GM21529 (cell line): Measurements from ENCODE around the gene DLG2.

Source experiments
- ATAC-seq: cut with Tn5 transposase; IDR thresholded peaks from one replicate; pipeline ENCODE4 v1.9.1; 2021; ENCODE audit not compliant: unreplicated experiment

Gene DLG2

DNA sequence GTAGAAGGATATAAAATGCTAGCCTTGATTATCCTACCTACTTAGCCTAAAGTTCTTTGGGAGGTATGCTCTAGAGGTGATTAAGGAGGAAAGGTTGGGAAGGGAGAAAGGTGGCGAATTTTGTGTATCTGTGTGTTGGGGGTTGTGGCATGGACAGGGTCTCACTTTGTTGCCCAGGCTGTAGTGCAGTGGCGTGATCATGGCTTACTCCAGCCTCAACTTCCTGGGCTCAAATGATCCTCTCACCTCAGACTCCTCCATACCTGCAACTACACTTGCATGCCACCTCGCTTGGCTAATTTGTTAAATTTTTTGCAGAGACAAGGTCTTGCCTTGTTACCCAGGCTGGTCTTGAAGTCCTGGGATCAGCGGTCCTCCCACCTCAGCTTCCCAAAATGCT lies 1094.8 kb downstream of the DLG2 start:
- ATAC-seq, result no peak

GRCh38 chr11:84526250-84526649 lies 1100.9 kb downstream of the DLG2 start:
- no peak for ATAC-seq

DNA sequence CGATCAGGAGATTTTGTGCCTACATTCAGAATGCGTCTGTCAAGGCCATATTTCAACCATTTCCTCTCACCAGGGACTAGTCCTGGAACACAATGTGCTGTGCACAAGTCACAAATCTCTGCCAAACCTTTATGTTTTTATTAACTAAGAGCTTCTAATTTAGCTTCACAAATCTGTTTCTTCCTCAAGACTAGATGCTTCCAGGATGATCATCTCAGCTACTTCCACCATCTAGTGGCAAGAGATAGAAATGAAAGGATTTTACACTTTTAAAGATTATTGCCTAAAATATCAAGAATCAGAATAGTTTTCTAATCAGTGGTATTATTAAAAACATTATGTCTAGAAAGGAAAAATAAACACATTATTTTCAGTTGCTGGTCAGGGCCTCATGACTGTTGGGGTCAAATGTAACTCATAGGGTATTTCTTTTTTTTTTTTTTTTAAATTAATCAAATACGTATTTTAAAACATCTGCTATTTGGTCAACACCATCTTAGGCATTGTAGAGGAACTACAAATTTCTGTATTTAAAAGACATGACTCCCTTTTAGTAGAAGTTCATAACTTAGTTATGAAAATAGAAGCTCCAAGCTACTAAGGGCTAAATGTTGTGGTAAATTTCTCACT lies 1102.6 kb downstream of the DLG2 start:
- no peak for ATAC-seq

DNA sequence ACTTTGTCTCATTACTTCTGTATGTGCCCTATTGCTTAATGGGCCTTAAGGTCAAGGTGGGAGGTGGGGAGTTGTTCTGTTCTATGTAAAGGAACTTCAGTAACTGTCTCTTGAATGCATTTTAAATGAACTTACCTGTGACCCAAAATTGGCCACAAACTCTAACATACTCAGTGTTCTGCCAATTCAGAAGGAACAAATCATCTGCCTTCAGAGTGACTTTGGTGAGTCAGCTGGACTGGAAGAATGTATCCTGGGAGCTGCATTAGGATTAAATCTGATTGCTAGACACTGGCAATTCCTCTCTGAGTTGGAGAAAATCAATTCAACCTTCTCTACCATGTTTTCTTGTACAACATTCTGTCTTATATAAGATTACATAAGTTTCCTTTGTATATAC lies 1104.8 kb downstream of the DLG2 start:
- ATAC-seq, result no peak

DNA sequence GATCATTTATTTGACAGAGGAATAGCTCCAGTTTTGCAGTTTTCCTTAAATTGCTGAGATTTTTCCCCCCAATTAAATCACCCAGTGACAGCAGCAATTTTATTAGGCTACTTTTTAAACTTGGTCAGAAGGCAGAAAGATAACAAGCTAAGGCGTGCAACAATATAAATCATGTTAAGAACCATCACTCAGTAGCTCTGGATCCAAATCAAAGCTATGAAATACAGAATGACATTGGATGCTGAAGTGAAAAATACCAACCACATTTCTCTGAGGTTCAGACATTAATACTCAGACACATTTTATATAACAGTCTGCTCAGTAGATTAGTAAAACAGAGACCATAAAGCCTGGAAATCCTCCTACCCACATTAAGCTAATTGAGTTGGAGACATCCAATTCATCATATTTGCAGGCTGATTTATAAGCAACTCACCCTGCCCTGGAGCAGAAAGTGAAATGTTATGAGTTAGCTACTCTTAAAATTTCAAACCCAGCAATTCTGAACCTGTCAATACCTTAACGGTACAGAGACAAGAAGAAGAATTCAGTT lies 1108.4 kb downstream of the DLG2 start:
- no peak for ATAC-seq

- no peak for ATAC-seq
These were observed 1112.7 kb downstream of the DLG2 start for GRCh38 chr11:84514436-84514835.

DNA sequence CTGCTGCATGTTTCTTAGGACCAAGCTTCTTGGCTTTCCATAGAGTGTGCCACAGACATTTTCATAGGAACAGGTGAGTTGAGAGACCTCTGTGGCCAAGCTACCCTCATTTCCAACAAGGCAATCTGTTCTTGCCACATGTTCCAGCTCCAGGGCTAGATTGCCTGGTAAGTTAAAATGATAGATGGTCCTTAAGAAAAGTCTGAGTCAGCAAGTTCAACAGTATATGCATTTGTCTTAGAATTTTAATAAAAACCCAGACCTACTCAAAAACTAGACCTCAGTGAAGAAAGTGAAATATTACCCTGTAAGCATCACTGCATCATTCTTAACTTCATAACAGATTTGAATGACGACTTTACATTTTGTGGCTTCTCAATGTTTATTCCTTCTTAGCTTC lies 1123.6 kb downstream of the DLG2 start:
- ATAC-seq, result no peak

GRCh38 chr11:84501750-84502149 lies 1125.4 kb downstream of the DLG2 start:
- no peak for ATAC-seq

- no peak for ATAC-seq
These were observed 1129.1 kb downstream of the DLG2 start for GRCh38 chr11:84497981-84498411.

DNA sequence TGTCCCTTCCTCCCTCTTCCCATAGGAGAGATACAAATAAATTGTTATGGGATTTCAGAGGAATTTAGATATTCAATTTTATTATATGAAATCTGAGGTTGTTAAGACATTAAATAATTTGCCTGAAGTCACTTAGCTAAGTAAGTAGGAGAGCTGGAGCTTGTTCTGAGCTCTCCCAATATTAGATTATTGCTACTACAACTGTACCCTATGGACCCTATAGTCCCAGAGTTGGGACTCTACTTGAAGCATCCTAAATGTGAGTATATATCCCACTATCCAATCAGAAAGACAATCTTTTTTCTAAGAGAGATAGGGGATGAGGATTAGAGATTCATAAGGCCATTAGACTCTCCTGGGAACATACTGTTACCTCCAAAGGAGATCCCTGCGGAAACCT lies 1130.0 kb downstream of the DLG2 start:
- ATAC-seq, result no peak

DNA sequence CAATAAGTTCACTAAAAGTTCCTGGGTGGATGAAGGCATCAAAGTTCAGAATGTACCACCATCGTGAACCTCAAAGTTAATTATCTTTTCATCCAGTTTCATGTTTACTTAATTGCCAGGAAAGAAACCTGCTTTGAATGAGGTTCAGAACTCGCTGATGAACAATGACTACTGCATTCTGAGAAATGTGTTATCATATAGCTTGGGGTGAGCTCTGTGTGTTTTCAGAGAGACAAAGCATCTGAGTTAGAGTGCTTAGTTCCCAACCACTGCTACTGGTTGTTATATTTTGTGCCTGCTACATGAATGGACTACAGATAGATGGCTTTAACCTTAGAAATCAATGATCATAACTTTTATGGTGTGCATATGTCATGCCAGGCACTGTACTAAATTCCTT lies 1131.0 kb downstream of the DLG2 start:
- ATAC-seq, result no peak

- ATAC-seq, result no peak
These were observed 1147.0 kb downstream of the DLG2 start for GRCh38 chr11:84480131-84480530.

DNA sequence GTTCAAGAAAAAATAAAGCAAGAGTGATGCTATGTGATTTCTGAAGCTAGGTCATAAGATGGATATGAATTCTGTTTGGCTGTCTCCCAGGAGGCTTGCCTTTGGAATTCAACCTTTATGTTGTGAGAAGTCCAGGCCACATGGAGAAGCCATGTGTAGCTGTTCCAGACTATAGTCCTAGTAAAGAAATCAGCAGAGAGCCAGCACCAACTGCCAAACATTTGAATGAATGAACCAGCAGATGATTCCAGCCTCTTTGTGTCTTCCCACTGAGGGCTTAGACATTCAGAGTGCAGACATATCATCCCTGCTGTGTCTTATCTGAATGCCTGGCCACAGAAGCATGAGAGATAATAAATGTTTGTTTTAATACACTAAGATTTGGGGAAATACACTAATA lies 1150.6 kb downstream of the DLG2 start:
- no peak for ATAC-seq

DNA sequence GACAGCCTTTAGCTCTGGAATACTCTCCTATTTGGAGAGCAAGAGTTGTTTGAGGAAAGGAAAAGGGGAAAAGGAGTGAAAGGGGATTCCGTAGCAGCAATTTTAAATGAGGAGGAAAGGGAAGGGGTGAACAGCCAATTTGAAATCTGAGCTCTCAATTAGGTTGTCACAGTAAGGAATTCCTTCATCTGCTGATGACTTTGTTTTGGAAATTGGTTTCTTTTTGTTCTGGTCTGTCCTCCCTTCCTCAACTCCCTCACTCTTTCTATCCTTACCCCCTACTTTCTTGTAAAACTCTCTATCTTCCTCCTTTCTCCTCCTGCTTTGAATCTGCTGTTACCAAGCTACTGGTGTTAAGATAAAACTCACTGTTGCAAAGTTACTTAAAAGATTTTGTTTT lies 1155.6 kb downstream of the DLG2 start:
- no peak for ATAC-seq

DNA sequence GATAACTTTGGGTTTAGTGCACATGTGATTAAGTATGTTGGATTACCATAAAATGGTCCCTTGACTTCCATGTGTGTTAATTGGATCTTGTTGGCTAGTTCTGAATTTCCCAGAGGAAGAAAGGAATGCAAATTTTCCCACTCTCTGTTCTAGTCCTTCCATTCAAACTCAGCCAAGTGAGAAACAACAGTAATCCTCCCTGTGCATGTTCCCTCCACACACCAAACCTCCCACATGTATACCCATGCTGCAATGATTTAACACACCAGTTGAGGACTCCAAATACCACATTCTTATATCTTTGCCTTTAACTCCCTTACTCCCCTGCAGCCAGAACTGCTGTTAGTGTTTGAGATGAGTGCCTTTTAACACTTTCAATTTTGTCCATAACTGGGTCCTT lies 1158.9 kb downstream of the DLG2 start:
- no peak for ATAC-seq

- ATAC-seq, result no peak
These were observed 1162.1 kb downstream of the DLG2 start for GRCh38 chr11:84465040-84465439.

DNA sequence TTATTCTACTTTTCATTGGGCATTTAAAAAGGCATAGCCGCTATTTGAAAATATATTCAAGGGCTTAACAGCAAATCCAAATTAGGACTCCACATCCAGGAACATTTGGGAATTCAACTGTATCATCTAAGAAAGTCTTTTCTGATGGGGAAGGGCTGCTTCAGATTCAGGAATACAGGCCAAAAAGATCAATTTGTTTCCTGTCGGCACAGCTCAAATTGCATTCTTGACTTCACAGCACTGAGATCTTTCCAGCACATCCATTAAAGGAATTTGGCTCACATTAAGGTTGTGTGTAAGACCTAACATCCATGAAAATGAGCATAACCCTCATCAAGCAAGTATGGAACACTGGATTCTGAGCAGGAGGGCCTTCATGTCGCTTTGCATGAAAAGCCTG lies 1171.5 kb downstream of the DLG2 start:
- ATAC-seq, result no peak

DNA sequence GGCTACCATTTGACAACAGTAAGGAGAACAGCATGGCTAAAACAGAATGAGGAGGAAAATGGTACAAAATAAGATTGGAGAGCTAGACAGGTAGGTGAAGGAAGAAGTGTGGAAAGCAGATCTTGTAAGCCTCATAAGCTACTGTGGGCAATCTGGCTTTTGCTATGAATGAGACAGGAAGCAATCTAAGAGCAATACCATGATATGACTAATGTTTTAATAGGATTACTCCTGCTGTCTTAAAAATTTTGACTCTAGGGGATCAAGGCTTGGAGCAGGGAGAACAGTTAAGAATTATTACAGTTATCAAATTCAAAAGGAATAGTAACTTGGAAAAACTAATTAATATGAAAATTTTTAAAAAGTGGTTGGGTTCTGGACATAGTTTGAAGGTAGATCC lies 1174.9 kb downstream of the DLG2 start:
- ATAC-seq, result no peak

DNA sequence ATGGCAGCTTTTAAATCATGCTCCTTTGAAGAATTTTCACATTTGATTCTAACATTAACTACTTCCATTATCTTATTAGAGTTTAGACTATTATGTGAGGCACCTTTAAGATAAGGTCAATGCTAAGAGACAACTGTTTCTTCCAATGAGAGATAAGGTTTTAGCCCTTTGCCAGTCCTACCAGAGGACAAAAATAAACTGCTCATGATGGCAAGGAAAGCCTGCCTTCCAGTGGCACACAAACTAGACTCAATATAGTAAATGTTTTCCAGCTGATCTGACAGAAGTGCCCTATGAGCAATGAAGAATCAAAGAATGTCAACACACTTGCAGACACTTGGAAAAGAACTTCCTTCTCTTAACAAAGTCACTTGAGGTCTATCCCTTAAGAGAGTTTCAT lies 1188.6 kb downstream of the DLG2 start:
- ATAC-seq, result no peak

DNA sequence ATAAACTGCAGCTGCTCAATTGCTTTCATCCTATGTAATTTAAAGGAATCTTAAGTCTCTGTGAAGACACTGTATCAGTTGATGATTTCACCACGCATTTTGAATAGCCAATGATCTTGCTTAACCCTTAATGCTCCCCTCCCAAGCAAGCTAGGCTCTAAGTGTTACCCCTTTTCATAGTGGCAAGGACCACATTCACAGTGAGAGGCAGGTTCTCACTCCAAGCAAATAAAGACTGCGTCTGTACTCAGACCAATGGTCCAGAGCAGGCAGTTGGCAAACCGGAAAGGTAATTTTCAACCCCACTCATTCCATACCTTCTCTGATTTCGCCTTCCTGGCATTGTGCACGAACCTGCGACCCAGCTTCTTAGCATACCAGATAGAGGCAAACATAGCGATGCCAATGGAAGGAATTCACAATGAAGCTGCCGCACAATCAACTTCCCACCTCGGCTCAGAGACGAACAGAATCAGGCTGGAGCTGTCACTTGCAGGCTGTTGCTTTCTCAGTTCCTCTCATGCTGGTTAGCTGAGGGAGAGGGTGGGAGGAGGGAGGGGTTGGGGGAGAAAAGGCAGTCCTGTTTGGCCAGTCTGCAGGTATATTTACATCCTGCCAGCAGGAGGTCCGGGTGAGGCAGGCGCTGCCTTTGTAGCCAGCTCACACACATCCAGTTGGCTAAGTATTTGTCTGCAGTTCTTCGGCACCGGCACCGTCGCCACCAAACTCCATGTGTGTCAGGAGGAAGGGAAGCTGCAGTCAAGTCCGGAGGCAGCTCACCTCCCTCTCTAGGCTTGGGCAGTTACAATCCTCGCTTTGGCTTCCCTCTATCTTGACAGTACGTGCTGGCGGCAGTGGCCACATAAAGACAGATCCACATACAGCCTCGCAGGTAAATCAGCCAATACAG lies 1189.8 kb downstream of the DLG2 start:
- ATAC-seq, result peak; percentile 87

DNA sequence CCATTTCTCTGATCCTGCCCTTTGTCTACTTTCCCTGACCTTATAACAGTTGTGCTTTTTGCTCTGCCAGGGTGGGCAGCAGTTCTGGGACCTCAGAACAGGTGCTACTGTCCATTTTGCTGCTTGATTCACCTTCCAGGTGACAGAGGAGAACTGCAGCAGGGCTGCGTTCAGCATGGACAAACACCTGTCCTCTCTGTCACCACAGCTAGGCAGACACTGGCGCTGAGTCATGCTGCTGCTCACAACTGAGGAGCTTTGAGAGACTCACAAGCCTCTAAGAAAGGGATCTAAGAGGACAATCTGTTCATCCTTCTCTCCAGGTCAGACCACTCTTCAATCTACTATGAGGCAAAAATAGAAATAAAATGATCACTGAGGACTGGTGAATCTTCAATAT lies 1196.5 kb downstream of the DLG2 start:
- ATAC-seq, result no peak

- no peak for ATAC-seq
These were observed 1201.5 kb downstream of the DLG2 start for GRCh38 chr11:84425673-84426072.
